AG04449 (cell line): Measurements from ENCODE around the gene CABLES1.
"Not testable (repeated sequence)": the region's sequence is repeated elsewhere in the genome, so short reads cannot be mapped to it uniquely, and the experiment has no call there.

ENCODE experiments used
- CTCF ChIA-PET: fragments of 350-600 bp; formaldehyde crosslinking; extraction: SDS; loops from one replicate; lab custom pipeline; 2021; ENCODE audit warnings: antibody characterized with exemption; lab: Yijun Ruan, JAX
- POLR2A ChIA-PET: fragments of 400-600, 350-600 bp; formaldehyde crosslinking; extraction: SDS; loops from one replicate; lab custom pipeline; 2020; ENCODE audit warnings: antibody characterized with exemption, inconsistent platforms; lab: Yijun Ruan, JAX
- DNase-seq: peaks from one replicate; pipeline ENCODE4 v3.0.0-alpha.2; 2010; ENCODE audit warnings: low read depth, low spot score
- H3K4me3 ChIP-seq: 2 replicates; pipeline ENCODE4 v1.5.1; 2011; ENCODE audit warnings: low read depth, mild to moderate bottlenecking, control low read depth, low read length
- TF ChIP-seq, protein P1 (sequence below): IDR thresholded peaks from one replicate; pipeline ENCODE4 v1.5.1; 2011; ENCODE audit warnings: mild to moderate bottlenecking, moderate library complexity, low read length, control low read depth, inconsistent platforms; ENCODE audit not compliant: insufficient read depth; ENCODE audit errors: missing control alignments

The CABLES1 gene

DNA sequence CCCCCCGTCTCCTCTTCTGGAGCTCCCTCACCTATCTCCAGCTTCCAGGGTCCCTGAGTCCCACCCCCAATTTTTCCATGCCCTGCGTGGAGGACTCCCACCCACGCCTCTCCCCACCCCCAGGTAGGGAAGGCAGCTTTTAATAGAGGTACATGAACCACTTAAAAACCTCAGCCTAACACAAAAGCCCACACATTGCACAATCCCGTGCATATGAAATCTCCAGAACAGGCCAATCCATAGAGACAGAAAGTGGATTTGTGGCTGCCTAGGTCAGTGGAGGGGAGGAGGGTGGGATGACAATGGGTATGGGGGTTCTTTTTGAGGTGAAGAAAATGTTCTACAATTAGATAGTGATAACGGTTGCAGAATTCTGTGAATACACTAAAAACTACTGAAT, 145.6 kb downstream of the CABLES1 start:
- POLR2A ChIA-PET = no interaction called here
- CTCF ChIA-PET = interaction anchor here (0.6 to 1.5 kb wide), 3 partner anchors 9 to 149 kb away, joined by 3 to 7 read pairs (median 3); no protein-coding TSS in a partner anchor
- TF ChIP-seq, protein P1, sequence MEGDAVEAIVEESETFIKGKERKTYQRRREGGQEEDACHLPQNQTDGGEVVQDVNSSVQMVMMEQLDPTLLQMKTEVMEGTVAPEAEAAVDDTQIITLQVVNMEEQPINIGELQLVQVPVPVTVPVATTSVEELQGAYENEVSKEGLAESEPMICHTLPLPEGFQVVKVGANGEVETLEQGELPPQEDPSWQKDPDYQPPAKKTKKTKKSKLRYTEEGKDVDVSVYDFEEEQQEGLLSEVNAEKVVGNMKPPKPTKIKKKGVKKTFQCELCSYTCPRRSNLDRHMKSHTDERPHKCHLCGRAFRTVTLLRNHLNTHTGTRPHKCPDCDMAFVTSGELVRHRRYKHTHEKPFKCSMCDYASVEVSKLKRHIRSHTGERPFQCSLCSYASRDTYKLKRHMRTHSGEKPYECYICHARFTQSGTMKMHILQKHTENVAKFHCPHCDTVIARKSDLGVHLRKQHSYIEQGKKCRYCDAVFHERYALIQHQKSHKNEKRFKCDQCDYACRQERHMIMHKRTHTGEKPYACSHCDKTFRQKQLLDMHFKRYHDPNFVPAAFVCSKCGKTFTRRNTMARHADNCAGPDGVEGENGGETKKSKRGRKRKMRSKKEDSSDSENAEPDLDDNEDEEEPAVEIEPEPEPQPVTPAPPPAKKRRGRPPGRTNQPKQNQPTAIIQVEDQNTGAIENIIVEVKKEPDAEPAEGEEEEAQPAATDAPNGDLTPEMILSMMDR = no peak
- H3K4me3 ChIP-seq = no peak overlapping the region
- DNase-seq = no peak

DNA sequence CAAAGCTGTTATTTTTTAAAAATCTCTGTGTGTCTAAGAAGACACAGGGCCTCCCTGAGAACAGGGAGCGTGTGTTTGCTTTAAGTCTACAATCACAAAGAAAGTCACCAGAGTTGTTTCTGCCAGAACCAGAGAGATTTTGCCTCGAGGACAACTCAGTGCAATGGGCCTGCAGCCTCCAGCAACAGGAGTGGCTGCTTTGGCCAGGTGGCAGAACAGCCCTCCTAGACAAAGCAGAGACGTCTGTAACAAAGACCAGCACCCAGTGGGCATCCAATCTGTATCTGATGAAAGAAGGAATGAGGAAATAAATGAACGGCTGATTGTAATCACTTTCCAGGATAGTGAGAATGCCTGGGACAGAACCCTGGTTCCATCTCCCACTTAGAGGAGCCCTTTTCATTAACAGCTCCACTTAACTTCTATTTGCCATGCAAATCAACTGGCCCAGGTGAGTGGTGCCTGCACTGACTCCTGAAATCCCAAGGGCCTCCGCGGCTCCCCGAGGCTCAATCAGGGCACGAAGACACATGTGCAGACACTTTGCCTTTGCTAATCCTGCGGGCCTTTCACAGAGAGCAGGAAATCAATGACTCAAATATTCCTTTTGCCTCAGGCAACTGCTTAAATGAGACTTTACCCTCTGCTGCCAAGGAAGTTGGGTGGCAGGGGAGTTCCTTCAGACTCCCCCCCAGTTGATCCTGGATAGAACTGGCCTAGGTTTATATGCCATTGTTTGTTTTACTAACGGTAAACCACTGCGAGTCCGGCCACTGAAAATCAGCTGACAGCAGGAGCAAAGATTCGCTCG, 146.5 kb downstream of the CABLES1 start:
- DNase-seq = no peak
- POLR2A ChIA-PET = no interaction called here
- TF ChIP-seq, protein P1 = no peak
- CTCF ChIA-PET = interaction anchor here (0.9 to 1.5 kb wide), 3 partner anchors 10 to 150 kb away, joined by 3 to 7 read pairs (median 3); no protein-coding TSS in a partner anchor
- H3K4me3 ChIP-seq = no peak overlapping the region

DNA sequence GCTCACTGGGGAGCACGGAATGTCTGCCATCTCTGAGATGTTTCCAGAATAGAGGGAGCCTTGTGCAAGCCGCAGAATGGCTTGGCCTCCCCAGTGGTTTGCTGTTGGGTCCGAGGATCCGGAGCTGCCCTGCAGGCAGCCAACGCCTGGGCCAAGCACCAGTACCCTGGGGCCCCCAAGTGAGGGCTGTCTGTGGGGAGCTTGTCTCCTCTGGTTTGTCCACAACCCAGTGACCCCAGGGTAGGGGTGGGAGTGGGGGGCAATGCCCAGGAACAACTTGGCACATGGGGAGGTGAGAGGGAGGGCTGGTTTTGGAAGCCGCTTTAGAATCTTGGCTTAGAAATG, 147.1 kb downstream of the CABLES1 start:
- DNase-seq = no peak
- CTCF ChIA-PET = interaction anchor here (1.4 to 1.5 kb wide), 2 partner anchors 11 kb away, joined by 3 to 7 read pairs; no protein-coding TSS in a partner anchor
- TF ChIP-seq, protein P1 = no peak
- POLR2A ChIA-PET = no interaction called here
- H3K4me3 ChIP-seq = no peak overlapping the region

DNA sequence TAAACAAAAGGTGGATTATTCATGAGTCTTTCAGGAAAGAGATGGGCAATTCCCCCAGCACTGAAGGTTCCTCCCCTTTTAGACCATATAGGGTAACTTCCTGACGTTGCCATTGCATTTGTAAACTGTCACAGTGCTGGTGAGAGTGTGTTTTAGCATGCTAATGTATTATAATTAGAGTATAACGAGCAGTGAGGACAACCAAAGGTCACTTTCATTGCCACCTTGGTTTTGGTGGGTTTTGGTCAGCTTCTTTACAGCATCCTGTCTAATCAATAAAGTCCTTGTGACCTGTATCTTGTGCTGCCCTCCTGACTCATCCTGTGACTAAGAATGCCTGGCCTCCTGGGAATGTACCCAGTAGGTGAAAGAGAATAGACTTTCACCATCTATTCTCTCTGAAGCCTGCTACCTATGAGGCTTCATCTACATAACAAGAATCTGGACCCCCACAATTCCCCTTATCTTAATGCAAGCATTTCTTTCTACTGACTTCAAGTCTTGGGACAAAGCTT, 148.7 kb downstream of the CABLES1 start:
- ChIA-PET CTCF (no interaction called here), POLR2A (no interaction called here)
- TF ChIP-seq, protein P1 = no peak
- no peak for DNase-seq
- no peak overlapping the region for H3K4me3 ChIP-seq

DNA sequence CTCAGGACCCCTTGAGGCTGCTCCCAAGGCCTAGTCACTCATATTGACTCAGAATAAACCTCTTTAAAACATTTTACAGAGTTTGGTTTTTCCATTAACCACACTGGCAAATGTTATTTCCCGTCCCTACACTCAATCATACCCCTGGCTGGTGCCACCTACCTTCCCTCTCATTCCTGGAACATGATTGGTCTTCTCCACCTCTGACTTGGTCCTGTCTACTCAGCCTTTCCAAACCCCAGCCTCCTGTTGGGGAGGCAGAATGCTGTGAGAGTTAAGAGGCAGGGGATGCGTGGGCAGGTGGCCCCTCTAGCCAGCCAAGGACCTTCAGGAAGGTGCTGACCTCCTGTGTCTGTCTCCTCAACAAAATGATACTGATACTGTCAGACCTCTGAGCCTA, 149.3 kb downstream of the CABLES1 start:
- TF ChIP-seq, protein P1 = no peak
- no peak for DNase-seq
- CTCF ChIA-PET = no interaction called here
- no peak overlapping the region for H3K4me3 ChIP-seq
- POLR2A ChIA-PET = no interaction called here

DNA sequence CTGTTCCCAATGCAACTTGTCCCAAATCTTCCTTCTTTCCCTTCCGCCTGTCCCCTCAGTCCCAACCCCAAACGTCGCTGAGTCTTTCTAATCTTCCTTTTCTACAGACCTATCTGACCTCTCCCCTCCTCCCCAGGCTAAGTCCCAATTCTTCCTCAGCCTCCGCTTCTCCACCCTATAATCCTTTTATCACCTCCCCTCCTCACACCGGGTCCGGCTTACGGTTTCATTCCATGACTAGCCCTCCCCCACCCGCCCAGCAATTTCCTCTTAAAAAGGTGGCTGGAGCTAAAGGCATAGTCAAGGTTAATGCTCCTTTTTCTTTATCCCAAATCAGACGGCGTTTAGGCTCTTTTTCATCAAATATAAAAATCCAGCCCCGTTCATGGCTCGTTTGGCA, 150.3 kb downstream of the CABLES1 start:
- CTCF ChIA-PET, H3K4me3 ChIP-seq, POLR2A ChIA-PET, DNase-seq: not testable (repeated sequence)
